GM12878 (cell line): ENCODE measurements around the gene ATN1.

Experiments
- BCL11A ChIP-seq: IDR thresholded peaks from 2 replicates; pipeline ENCODE4 v1.6.1; 2011; ENCODE audit warnings: low read depth, low read length
- CTCF ChIP-seq, 3 experiments: IDR thresholded peaks in 2 of 3; conservative IDR thresholded peaks in 1 of 3; 2 replicates each; pipeline ENCODE4 v1.5.1; 2011; ENCODE audit warnings: low read depth in 3 of 3, low read length in 3 of 3, mild to moderate bottlenecking in 3 of 3, control low read depth in 2 of 3, moderate library complexity in 2 of 3, inconsistent platforms in 1 of 3, mixed read lengths in 1 of 3; ENCODE audit not compliant: control insufficient read depth in 2 of 3, insufficient read depth in 1 of 3; ENCODE audit errors: extremely low read depth in 1 of 3
- IKZF1 ChIP-seq: fragments of 450-650 bp; conservative IDR thresholded peaks from 2 replicates; pipeline ENCODE4 v1.6.1; 2017; ENCODE audit warnings: antibody characterized with exemption, mild to moderate bottlenecking
- MXI1 ChIP-seq: fragments of 150-350 bp; IDR thresholded peaks from 2 replicates; pipeline ENCODE4 v1.6.1; 2011; ENCODE audit warnings: low read depth, mild to moderate bottlenecking, inconsistent platforms, low read length, improper control_type of control experiment
- NR2F1 ChIP-seq: fragments of 450-650 bp; conservative IDR thresholded peaks from 2 replicates; pipeline ENCODE4 v1.6.1; 2017; ENCODE audit warnings: mild to moderate bottlenecking
- RAD21 ChIP-seq: IDR thresholded peaks from 2 replicates; pipeline ENCODE4 v1.6.1; 2011; ENCODE audit warnings: mild to moderate bottlenecking, low read depth, low read length, moderate library complexity; ENCODE audit not compliant: insufficient read depth
- RFX5 ChIP-seq: IDR thresholded peaks from 2 replicates; pipeline ENCODE4 v1.6.1; 2011; ENCODE audit warnings: low read depth, low read length, improper control_type of control experiment
- SRF ChIP-seq, 2 experiments: IDR thresholded peaks; 2 replicates each; pipeline ENCODE4 v1.6.1; 2011; ENCODE audit warnings: low read depth in 2 of 2, low read length in 2 of 2, mild to moderate bottlenecking in 1 of 2, moderate library complexity in 1 of 2
- USF2 ChIP-seq: IDR thresholded peaks from 2 replicates; pipeline ENCODE4 v1.6.1; 2011; ENCODE audit warnings: low read depth, low read length, improper control_type of control experiment, borderline replicate concordance
- YY1 ChIP-seq: IDR thresholded peaks from 2 replicates; pipeline ENCODE4 v1.6.1; 2011; ENCODE audit warnings: low read depth, mild to moderate bottlenecking, low read length

- no peak for TF ChIP-seq USF2
- no peak for TF ChIP-seq MXI1
- TF ChIP-seq RFX5: no peak
- no peak for TF ChIP-seq BCL11A
- TF ChIP-seq CTCF (IDR thresholded peaks at IDR 0.05 in 2 of 3, conservative IDR thresholded peaks at IDR 0.05 in 1 of 3; ENCODE audit: control insufficient read depth in 2 of 3, extremely low read depth in 1 of 3, insufficient read depth in 1 of 3, low read depth in 3 of 3, low read length in 3 of 3): no peak
- TF ChIP-seq SRF (IDR thresholded peaks at IDR 0.05; ENCODE audit: low read depth in 2 of 2, low read length in 2 of 2): no peak
- TF ChIP-seq IKZF1: no peak
- TF ChIP-seq YY1: no peak
- no peak for TF ChIP-seq RAD21
- no peak for TF ChIP-seq NR2F1
Observed at GRCh38 chr12:6909421-6910145, 18.2 kb upstream of the ATN1 start.
